Liver (tissue), 9 donors: ENCODE results near the gene CD109. TPM values are rescaled to one million over a fixed set of nuclear protein-coding genes. Genes with fewer than 3 reads are reported as not detected.

Source experiments
- DNase-seq: peaks from one replicate; pipeline ENCODE4 v3.0.0-alpha.2; 2017; ENCODE audit warnings: low spot score
- H3K27ac ChIP-seq, 2 donors: one replicate each; pipeline ENCODE4 v1.7.0; 2013; ENCODE audit warnings: inconsistent platforms in 2 of 2, low read length in 2 of 2, control low read depth in 1 of 2, low read depth in 1 of 2, mild to moderate bottlenecking in 1 of 2
- H3K27me3 ChIP-seq, 4 donors: one replicate each; pipeline versions ENCODE4 v1.6.1 to v1.7.0; 2013; ENCODE audit warnings: low read length in 3 of 4, inconsistent platforms in 1 of 4, mild to moderate bottlenecking in 1 of 4, moderate library complexity in 1 of 4; ENCODE audit not compliant: control insufficient read depth in 4 of 4, insufficient read depth in 4 of 4
- H3K36me3 ChIP-seq, 4 donors: one replicate each; pipeline versions ENCODE4 v1.6.1 to v1.7.0; 2013; ENCODE audit warnings: low read length in 3 of 4, mild to moderate bottlenecking in 3 of 4, low read depth in 1 of 4, moderate library complexity in 1 of 4; ENCODE audit not compliant: control insufficient read depth in 4 of 4, insufficient read depth in 3 of 4
- H3K4me1 ChIP-seq, 4 donors: one replicate each; pipeline versions ENCODE4 v1.6.1 to v1.7.0; 2013; ENCODE audit warnings: low read length in 3 of 4, mild to moderate bottlenecking in 3 of 4, moderate library complexity in 1 of 4; ENCODE audit not compliant: control insufficient read depth in 4 of 4, insufficient read depth in 4 of 4
- H3K4me3 ChIP-seq, 3 donors: one replicate each; pipeline versions ENCODE4 v1.6.1 to v1.7.0; 2013; ENCODE audit warnings: low read length in 3 of 3, control low read depth in 1 of 3, low read depth in 1 of 3, mild to moderate bottlenecking in 1 of 3
- H3K9ac ChIP-seq, 2 donors: one replicate each; pipeline ENCODE4 v1.7.0; 2013; ENCODE audit warnings: low read length in 2 of 2, mild to moderate bottlenecking in 2 of 2, moderate library complexity in 2 of 2, control low read depth in 1 of 2, low read depth in 1 of 2
- H3K9me3 ChIP-seq, 4 donors: one replicate each; pipeline versions ENCODE4 v1.6.1 to v1.7.0; 2013; ENCODE audit warnings: low read length in 3 of 4; ENCODE audit not compliant: control insufficient read depth in 4 of 4
- ATF3 ChIP-seq: IDR thresholded peaks from 2 replicates; pipeline ENCODE4 v1.6.1; 2016; ENCODE audit warnings: antibody characterized with exemption
- CTCF ChIP-seq: fragments of 150-350 bp; IDR thresholded peaks from 2 replicates; pipeline ENCODE4 v1.5.1; 2017; ENCODE audit warnings: improper control_type of control experiment, low read depth, low read length; ENCODE audit not compliant: missing input control
- EGR1 ChIP-seq, 2 donors: IDR thresholded peaks; 2 replicates each; pipeline ENCODE4 v1.6.1; 2016 to 2018; ENCODE audit warnings: antibody characterized with exemption in 2 of 2, low read depth in 2 of 2
- FOXA1 ChIP-seq: IDR thresholded peaks from 2 replicates; pipeline ENCODE4 v1.6.1; 2016; ENCODE audit warnings: antibody characterized with exemption
- FOXA2 ChIP-seq: IDR thresholded peaks from 2 replicates; pipeline ENCODE4 v1.6.1; 2016; ENCODE audit warnings: antibody characterized with exemption
- GABPA ChIP-seq, 2 donors: IDR thresholded peaks in 1 of 2; conservative IDR thresholded peaks in 1 of 2; 2 replicates each; pipeline ENCODE4 v1.6.1; 2016; ENCODE audit warnings: antibody characterized with exemption in 2 of 2, mild to moderate bottlenecking in 1 of 2, moderate library complexity in 1 of 2
- HNF4A ChIP-seq, 2 donors: conservative IDR thresholded peaks; 2 replicates each; pipeline ENCODE4 v1.6.1; 2016; ENCODE audit warnings: antibody characterized with exemption in 2 of 2, mild to moderate bottlenecking in 2 of 2
- HNF4G ChIP-seq: IDR thresholded peaks from 2 replicates; pipeline ENCODE4 v1.6.1; 2016; ENCODE audit warnings: antibody characterized with exemption
- JUND ChIP-seq, 2 donors: IDR thresholded peaks; 2 replicates each; pipeline ENCODE4 v1.6.1; 2016; ENCODE audit warnings: antibody characterized with exemption in 2 of 2
- NR2F2 ChIP-seq: IDR thresholded peaks from 2 replicates; pipeline ENCODE4 v1.6.1; 2016; ENCODE audit warnings: antibody characterized with exemption
- RAD21 ChIP-seq, 2 donors: IDR thresholded peaks; 2 replicates each; pipeline ENCODE4 v1.6.1; 2016; ENCODE audit warnings: antibody characterized with exemption in 2 of 2, mild to moderate bottlenecking in 2 of 2
- REST ChIP-seq: IDR thresholded peaks from 2 replicates; pipeline ENCODE4 v1.6.1; 2016; ENCODE audit warnings: antibody characterized with exemption, mild to moderate bottlenecking
- RXRA ChIP-seq, 2 donors: IDR thresholded peaks; 2 replicates each; pipeline ENCODE4 v1.6.1; 2017 to 2018; ENCODE audit warnings: antibody characterized with exemption in 2 of 2, mild to moderate bottlenecking in 1 of 2
- SP1 ChIP-seq: IDR thresholded peaks from 2 replicates; pipeline ENCODE4 v1.6.1; 2018; ENCODE audit warnings: antibody characterized with exemption, mild to moderate bottlenecking
- TAF1 ChIP-seq: conservative IDR thresholded peaks from 2 replicates; pipeline ENCODE4 v1.6.1; 2016; ENCODE audit warnings: antibody characterized with exemption, mild to moderate bottlenecking
- YY1 ChIP-seq: IDR thresholded peaks from 2 replicates; pipeline ENCODE4 v1.6.1; 2016; ENCODE audit warnings: antibody characterized with exemption, mild to moderate bottlenecking
- WGBS: extraction: QIAGEN DNeasy Blood & Tissue Kit; methylation state at CpG from one replicate; pipeline ENCODE4 v1.1.7; 2013; 5-methylcytosine and 5-hydroxymethylcytosine counted together
- polyA plus RNA-seq, 2 donors: library from polyadenylated mRNA; stranded (reverse) in 1 of 2; unstranded in 1 of 2; fragments of 200-250 nt in 1 of 2; fragments of >200 nt in 1 of 2; fragmentation: Nextera tagmentation in 1 of 2; extraction: Ambion mirVana in 1 of 2; gene quantifications; one replicate each; pipeline versions ENCODE4 v1.2.1 to v1.2.3, GENCODE V29; 2013 to 2015
- total RNA-seq, 2 donors: library from RNA; depleted of rRNA; stranded (reverse); fragments of >200 nt; gene quantifications; one replicate each; pipeline ENCODE4 v1.2.3, GENCODE V29; 2014
- TF ChIP-seq, protein P1 (sequence below): IDR thresholded peaks from 2 replicates; pipeline ENCODE4 v1.6.1; 2016; ENCODE audit warnings: antibody characterized with exemption
- TF ChIP-seq, protein P2 (sequence below): IDR thresholded peaks from 2 replicates; pipeline ENCODE4 v1.6.1; 2016; ENCODE audit warnings: antibody characterized with exemption
- donor health status: healthy.
- donor health status: healthy.
- donor health status: healthy.
- donor health status: healthy.
- donor health status: healthy.

The CD109 gene
- total and polyA plus RNA-seq, 4 donors: 0.18 to 2.0 (median 0.32) TPM

DNA sequence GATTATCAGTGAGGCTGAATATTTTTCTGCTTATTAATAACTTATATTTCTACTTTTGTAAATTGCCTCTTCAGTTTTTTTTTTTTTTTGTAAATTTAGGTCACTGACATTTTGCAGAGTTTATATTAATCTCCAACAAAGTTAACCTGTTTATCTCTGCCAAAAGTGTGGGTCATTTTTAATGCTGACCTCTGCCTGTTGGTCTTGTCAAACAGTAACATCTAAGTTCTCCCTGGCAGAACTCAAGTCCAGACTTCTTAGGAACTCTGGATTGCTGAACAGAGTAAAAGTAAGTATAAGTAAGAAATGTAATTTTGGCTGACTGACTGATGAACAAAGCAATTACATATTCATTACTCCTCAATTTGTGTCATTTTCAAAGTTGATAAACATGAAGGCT is 83.9 kb downstream of the CD109 start:
- H3K9ac ChIP-seq: no peak overlapping the region
- H3K36me3 ChIP-seq: no peaks in the 10 kb centered on the region
- peaks cover 0 to 25% (median 6%) of the 10 kb centered on the region in 4 donors for H3K4me1 ChIP-seq
- no peaks in the 10 kb centered on the region for H3K9me3 ChIP-seq
- no peak overlapping the region for H3K4me3 ChIP-seq
- no peaks in the 10 kb centered on the region for H3K27me3 ChIP-seq
- H3K27ac ChIP-seq: no peak overlapping the region
- TF ChIP-seq YY1 (no peak), NR2F2 (no peak), JUND (IDR thresholded peaks at IDR 0.05) (no peak), HNF4A (conservative IDR thresholded peaks at IDR 0.05) (no peak), RAD21 (IDR thresholded peaks at IDR 0.05) (no peak), GABPA (IDR thresholded peaks at IDR 0.05 in 1 of 2, conservative IDR thresholded peaks at IDR 0.05 in 1 of 2) (no peak), TAF1 (no peak), CTCF (no peak), SP1 (no peak), ATF3 (no peak), HNF4G (no peak), EGR1 (IDR thresholded peaks at IDR 0.05; ENCODE audit: low read depth in 2 of 2) (no peak), REST (no peak), FOXA2 (no peak), RXRA (IDR thresholded peaks at IDR 0.05) (no peak), FOXA1 (no peak)
- TF ChIP-seq, protein P1, sequence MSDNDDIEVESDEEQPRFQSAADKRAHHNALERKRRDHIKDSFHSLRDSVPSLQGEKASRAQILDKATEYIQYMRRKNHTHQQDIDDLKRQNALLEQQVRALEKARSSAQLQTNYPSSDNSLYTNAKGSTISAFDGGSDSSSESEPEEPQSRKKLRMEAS: no peak
- TF ChIP-seq, protein P2, sequence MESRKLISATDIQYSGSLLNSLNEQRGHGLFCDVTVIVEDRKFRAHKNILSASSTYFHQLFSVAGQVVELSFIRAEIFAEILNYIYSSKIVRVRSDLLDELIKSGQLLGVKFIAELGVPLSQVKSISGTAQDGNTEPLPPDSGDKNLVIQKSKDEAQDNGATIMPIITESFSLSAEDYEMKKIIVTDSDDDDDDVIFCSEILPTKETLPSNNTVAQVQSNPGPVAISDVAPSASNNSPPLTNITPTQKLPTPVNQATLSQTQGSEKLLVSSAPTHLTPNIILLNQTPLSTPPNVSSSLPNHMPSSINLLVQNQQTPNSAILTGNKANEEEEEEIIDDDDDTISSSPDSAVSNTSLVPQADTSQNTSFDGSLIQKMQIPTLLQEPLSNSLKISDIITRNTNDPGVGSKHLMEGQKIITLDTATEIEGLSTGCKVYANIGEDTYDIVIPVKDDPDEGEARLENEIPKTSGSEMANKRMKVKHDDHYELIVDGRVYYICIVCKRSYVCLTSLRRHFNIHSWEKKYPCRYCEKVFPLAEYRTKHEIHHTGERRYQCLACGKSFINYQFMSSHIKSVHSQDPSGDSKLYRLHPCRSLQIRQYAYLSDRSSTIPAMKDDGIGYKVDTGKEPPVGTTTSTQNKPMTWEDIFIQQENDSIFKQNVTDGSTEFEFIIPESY: no peak
- no peak for DNase-seq

GRCh38 chr6:73782911-73783310 is 86.9 kb downstream of the CD109 start:
- Histone ChIP-seq H3K9me3 (no peaks in the 10 kb centered on the region), H3K4me1 (peaks cover 0 to 18% (median 3%) of the 10 kb centered on the region in 4 donors), H3K27me3 (no peaks in the 10 kb centered on the region), H3K36me3 (no peaks in the 10 kb centered on the region), H3K4me3 (no peak overlapping the region), H3K27ac (no peak overlapping the region), H3K9ac (no peak overlapping the region)
- WGBS: 25% methylated on average over 1 of the region's 1 CpG
- no peak for DNase-seq
- TF ChIP-seq EGR1 (IDR thresholded peaks at IDR 0.05; ENCODE audit: low read depth in 2 of 2): no peak
- TF ChIP-seq JUND (IDR thresholded peaks at IDR 0.05): no peak
